ENCODE measurements around the gene TTC28. TPM values are rescaled to one million over a fixed set of nuclear protein-coding genes. Genes with fewer than 3 reads are reported as not detected.

Gene TTC28
- polyA plus RNA-seq, 5 donors: 27.1 to 42.4 (median 37.1) TPM

DNA sequence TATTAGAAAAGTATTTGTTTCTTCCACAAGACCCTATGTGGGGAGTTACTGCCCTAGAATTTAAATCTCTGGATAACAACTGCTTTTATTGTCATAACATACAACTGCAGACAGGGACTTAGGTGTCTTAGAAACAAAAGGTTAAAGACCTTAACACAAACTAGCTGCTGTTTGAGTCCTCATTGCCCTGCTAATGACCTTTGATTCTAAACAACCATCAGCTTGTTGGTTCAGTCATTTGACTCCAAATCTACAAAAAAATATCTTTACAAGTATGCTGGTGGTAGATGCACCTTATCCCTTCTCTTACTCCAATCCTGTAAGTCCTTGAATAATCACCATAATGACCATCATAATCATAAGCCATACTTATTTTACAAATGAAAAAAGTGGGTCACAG is 383.2 kb downstream of the TTC28 start:
- no peak for DNase-seq

DNA sequence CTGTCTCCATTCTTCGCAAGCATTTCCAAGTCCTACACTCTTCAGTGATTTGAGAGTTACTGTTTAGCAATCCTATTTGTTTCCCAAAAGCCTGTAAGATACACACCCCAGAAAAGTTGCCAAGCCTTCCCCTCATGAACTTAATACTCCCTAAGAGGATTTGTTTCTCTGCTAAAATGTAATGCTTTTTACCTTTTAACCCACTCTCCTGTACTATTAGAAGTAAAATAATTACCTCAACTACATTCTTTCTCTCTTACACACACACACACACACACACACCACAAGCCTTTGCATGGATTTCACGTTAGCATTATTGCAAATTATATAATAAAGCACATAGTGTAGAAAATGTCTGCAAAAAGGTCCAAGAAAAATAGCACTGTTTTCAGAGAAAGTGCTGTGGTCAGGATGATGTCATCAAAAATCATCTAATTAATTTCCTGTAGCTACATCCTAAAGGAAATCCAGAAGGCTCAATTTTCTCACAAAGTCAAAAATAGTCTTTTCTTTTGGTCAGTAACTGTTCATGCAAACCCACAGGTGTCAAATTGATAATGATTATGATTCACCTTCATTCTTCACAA is 396.5 kb downstream of the TTC28 start:
- DNase-seq: no peak

DNA sequence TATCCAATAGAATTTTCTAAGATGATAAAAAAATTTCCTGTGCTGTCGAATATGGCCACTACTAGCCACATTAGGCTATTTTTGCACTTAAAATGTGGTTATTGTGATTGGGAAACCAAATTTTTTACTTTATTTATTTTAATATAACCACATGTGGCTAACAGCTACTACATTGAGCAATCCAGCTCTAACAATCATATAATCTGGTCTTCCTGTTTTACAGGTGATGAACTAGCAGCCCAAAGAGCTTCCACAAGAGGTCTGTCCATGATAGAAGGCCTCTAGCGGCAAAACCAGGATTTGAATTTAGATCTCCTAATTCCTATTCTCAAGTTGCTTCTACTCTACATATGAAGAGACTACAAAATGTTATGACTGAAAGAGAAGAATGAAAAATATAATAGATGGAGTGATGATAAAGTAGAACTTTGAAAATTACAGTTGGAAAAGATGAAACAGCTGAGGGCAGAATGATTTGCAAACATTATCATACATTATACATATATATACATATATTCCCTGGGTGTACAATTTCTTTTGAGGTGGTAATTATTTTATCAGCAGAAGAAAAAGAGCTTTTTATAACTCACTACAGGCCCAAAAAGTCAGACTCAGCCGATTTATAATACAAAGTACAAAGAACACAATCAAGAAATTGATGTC is 397.1 kb downstream of the TTC28 start:
- DNase-seq: no peak

DNA sequence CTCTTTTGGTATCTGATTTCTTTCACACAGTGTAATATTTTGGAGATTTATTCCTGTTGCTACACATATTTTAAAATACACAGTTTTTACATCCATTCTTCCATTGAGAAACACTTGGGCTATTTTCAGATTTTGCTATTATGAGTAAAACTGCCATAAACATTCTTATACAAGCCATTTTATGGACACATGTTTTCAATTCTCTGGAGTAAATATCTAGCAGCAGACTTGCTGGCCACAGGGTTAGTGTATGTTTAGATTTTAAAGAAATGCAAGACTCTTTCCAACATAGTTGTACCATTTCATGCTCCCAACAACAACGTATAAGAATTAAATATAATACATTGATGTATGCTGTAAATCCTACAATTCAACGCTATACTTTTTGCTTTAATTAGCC is 399.8 kb downstream of the TTC28 start:
- no peak for DNase-seq

DNA sequence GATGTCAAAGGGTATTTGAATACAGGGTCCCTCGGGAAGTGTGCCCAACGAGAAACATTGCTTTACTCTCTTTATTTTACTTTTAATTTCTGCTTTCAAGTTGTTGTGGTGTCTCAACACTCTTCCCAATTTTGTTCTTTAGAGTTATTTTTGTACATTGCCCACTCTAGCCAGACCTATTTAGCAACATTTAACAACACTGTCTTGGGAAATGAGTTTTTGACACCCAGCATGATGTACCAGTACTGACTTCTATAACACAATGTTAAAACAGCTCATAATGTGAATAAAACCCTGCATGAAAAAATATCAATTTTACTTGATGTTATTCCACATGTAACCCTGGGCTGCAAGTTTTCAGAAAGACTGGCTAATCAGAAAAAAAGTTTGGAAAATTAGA is 410.4 kb downstream of the TTC28 start:
- no peak for DNase-seq

DNA sequence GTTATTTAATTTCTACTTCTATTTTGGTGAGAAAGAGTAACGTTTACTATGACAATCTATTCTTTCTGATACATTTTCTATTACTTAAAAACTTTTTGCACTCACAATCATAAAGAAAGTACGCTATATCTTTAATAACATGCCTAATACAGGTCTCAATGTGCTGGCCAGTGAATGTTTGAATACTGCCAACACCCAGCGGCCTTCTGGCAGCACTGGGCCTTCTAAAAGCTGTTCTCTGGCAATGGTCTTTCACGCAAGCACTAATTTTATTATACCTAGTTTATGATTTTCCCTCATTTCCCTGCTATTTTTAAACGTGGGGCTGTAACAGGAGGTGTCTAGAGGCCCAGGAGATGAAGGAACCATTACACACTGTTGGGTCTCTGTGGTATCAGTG is 410.8 kb downstream of the TTC28 start:
- DNase-seq: no peak

DNA sequence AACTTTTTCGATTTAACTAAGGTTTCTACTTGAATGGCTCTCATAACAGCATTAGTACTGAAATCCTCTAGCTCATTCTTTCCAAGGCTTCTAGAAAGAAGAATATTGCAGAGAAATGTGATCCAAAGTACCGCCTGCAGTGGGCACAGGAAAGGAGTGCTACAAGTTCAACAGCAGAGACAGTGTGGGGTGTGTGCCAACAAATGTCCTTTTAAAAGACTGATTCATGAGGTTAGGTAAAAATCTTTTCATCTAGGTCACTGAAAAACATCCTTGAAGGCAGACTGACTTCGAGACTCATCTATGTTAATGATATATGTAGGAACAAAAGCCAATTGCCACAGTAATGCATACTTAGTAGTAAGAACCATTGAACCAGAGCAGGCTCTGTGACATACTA is 411.5 kb downstream of the TTC28 start:
- no peak for DNase-seq

DNA sequence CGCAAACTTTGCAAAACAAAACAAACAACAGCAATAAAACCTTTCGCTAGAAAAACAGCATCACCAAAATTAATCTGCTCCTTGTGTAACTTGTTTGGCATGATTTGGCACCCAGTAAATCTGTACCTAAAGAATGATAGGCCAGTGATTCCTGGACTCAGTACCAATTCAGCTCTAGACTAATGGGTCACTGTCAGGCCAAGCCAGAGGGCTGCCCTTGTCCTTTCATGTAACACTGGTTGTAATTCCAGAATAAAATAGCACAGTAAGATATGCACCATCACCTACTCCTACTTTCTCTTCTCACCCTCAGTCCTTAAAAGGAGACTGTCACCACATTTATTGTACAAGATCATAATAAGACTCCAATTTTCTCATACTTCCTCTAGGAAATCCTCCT is 419.0 kb downstream of the TTC28 start:
- no peak for DNase-seq

DNA sequence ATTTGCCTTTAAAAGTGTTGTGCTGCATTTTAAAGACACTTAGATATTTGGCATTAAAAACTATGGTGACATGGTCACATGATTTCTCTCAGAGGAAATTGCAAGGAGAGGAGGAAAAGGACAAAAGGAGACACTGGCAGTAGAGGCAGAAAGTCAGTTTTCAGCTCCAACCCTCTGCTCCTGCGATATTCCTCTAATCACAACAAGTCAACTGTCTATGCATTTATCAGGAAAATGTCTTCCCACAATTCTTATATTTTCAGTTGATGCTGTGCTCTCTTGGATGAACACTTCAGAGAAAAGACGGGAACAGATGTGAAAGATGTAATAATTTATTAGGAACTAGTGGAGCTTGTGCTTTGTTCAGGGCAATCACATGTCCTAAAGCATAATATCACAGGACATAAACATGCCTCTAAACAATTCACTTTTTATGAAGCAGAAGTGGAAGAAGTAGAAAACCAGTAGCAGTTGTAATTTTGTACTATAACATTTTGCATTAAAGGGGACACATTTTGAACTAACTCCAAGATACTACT is 419.8 kb downstream of the TTC28 start:
- DNase-seq: no peak

DNA sequence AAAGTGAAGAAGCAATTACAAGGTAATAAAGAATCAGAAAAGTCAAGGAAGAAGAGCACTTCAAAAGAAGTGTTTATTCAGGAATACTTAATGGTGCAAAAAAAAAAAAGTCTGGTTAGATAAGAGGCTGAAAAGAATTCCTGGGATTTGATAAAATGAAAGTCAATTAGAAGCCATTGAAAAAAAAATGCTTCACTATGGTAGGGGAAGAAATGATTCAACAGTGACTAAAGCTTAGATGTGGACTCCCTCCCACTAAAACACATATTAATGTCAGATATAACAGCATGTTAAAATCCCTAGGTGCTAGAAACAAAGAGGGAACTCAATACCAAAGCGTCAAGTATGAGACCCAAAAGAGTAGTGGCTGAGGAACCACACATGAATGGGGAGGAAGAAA is 425.2 kb downstream of the TTC28 start:
- DNase-seq: no peak

DNA sequence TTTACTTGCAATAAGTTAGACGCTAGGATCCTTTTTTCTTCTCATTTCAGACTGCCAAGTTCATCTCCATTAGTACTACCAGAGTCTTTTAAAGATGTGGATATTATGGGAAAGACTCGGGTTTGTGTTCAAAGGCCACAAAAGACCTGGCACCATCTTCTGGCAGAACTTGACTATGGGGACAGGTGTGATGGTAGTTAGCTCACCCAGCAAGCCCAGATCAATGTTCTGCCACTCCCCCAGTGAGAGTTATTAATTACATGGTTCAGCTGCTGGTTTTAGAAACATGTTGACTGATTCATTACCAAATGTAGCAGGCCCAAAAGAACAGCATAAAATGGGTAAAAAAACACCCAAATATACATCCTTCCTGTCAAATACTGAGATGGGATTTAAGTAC is 427.1 kb downstream of the TTC28 start:
- DNase-seq: no peak

DNA sequence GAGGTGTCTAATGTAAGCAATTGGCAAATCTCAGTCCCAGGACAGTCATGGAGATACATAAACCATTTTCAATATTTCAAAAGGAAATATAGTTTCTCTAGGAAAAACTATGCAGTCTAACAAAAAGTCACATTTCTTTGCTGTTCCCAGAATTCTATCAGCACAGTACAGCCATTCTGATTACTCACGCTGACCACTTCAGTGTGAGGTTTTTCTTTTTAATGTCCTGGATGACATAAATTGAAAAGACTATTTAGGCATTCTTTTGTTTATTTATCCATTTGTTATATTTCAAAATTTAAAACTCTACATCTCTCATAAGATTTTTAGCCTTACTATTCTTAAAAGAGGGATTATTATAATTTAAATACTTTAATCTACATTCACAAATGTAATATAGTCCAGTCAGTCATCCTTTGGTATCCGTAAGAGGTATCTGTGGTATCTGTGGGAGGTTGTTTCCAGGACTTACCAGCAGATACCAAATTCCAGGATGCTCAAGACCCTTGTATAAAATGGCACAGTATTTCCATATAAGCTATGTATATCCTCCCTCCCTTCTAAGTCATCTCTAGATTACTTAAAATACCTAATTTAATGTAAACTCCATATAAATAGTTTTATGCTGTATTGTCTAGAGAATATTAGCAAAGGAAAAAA is 429.5 kb downstream of the TTC28 start:
- DNase-seq: no peak

DNA sequence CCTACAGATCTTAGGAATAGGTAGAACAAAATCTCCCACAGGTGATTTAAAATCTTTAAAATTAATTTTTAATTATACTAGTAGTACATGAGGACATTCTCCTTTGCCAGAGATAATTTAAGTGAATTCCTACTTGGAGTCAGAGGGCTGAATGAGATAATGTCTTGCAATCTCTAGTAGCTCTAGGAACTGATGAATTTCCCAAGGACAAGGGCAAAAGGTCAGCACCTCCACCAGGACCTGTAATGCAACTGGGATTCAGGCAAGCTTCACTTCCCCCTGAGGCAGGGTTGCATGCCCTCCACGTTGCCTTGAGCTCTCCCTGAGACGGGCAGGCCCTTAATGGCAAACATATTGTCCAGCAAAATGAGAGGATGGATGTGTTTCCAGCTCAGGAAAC is 430.2 kb downstream of the TTC28 start:
- no peak for DNase-seq

DNA sequence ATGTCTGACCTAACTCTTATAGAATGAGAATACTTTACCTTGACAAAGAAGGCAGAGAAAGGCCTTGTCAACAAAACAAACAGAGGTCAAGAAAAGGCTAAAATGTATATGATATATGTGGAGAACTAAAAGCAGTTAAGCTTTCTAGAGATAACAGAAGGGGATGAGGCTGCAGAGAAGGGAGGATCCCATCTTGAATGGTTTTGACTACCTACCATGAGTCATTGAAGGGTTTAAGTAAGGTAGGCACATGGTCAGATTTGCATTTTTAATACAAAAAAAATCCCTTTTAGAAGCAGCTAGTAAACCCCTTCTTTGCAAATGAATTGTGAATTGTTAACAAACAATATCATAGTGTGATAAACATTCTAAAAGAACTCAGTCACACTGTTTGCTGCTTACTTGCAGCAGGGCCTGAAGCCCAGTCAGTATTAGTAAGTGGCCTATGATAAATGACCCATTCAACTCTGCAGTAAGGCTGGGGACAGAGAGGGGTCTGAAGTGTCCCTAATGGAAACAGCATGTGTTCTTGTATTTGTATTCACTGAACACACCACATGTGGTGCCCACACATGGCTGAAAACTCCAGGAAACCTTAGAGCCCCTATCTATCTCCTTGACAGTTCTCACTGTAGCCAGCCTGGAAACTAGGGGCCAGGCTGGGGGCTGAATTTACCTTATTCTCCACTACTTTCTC is 431.8 kb downstream of the TTC28 start:
- DNase-seq: no peak

DNA sequence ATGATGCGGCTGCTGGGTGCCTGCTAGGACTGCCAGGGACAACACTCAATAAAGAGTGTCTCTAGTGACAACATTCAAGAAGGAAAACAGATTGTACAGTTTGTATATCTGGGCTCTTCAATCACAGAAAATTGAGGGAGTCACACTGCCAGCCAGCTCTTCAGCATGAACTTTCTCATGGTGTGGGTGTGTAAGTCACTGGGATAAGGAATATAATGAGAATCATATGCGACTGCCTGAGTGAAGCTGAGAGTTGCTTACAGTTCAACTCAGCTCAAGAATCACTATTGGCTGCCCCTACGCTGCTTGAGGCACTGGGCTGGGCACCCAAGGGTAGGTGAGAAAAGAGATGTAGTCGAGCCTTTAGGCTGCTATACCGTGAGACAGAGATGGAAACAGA is 432.5 kb downstream of the TTC28 start:
- no peak for DNase-seq

DNA sequence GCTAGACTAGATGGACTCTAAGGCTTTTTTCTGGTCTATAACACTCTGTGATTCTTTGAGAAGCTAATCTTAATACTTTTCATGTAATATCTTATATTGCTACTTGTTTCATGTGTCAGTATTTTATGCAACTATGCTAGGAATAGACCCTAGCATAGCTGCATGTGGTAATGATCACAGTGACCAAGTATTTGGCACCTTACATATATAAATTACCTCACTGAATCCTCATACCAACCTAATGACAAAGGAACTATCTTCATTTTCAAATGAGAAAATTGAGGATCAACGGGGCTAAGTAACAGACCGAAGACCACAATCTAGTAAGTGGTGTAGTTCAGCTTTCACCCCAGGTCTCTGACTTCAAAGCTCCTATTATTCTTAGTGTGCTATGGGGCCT is 433.2 kb downstream of the TTC28 start:
- no peak for DNase-seq

DNA sequence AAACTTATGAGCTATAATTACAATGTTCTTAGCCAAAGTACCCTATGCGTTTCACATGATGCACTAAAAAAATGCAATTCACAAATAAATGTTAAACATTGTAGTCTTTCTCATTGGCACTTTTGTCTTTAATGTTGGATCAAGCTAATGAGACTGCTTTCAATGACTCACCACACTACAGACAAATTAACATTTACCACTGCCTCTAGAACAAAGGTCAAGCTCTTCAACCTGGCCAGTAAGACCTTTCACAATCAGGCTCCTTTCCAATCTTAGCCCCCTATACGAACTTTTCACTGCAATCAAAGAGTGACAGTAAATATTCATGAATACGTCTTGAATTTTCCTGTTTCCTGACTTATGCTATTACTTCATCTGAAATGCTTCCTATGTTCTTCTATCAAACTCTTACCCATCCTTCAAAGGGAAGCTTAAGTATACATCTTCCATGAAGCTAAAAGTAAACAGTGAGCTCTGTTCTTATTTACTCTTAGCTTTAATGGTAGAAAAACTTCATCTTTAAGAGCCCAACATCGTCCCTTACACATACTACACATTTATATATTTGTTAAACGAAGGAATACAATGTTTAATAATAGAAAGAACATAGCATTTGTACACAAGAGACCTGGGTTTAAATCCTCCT is 433.9 kb downstream of the TTC28 start:
- DNase-seq: no peak

DNA sequence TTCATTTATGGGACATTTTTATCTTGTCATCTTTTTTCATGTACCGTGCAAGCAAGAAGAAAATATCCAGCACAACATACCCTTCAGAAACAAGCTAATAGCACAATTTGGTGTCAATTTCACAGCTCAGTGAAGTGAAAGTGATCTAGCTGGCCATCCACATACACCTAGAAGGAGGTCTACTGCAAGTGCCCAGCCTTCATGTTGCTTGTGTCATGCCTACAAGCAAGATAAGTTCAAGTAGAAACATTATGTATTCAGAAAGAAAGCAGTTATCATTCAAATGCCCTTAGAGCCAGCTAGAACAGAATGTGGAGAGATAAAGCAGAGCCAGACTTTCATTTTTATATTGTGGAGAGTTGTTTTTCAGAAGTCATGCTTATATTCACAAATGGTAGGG is 434.9 kb downstream of the TTC28 start:
- no peak for DNase-seq

DNA sequence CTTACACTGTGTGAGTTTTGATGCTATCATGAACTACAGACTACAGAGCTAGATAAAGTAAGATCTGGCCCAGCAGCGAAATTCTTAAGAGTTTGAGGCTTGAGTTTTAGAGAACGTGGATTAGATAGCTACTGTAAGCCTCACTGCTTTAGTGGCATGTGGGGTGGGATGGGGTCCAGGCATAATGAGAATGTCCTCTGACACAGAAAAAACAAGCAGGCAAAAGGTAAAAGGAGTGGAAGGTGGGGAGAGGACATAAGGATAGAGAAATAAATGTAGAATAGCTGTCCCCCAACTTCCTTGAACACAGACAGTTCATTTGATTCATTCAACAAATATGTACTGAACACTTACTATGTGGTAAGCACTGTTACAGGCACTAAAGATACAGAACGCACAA is 436.1 kb downstream of the TTC28 start:
- no peak for DNase-seq

DNA sequence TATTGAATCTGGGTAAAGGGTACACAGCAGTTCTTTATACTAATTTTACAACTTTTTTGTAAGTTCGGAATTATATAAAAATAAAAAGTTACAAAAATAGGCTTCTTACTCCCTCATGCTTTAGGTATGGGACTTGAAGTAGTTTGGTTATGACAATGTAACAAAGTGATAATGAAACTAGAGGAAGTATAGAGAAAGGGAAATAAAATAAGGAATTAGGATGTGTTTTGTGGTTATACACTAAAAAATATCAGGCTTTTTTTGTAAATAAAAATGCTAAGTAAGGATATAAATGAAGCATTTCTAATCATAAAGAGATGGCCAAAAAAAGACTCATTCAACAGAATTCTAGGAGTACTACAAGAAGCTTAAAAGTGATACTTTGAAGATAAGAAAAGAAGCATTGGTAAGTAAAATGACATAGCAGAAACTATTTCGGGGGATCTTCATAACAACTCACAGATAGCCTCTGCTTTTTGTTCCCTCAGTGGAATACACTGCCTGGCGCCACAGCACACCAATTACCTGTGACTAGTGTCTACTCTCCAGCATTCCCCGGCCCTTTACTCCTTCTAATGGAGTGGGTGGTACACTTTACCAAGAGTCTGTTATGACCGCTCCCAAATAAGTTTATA is 437.9 kb downstream of the TTC28 start:
- DNase-seq: no peak

DNA sequence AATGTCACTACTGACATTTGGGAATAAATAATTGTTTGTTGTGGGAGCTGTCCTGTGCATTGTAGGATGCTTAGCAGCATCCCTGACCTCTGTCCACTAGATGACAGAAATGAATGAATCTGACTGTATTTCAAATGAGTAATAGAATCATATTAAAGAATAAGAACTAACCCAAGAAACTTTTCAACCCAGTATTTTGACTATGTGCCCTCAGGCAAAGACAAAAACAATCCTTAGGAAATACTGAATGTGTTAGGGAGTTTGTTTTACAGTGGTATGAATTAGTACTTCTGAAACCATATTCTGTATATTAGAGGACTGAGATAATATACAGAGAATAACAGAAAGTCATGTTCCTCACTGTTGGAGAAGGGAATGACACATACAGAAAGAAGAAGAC is 439.7 kb downstream of the TTC28 start:
- DNase-seq: no peak

DNA sequence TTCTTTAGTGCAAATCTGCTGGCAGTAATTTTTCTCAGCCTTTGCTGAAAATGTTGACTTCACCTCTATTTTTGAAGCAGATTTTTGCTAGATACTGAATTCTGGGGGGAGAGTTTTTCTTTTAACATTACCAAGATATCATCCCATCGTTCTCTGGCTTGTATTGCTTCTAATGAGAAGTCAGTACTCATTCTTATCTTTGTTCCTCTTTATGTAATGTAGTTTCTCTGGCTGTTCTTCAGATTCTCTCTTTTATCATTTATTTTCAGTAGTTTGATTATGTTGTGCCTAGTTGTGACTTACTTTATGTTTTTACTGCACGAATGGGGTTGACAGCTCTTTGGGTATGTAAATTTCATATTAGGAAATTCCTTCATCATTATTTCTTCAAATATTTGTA is 441.9 kb downstream of the TTC28 start:
- no peak for DNase-seq

All from right lung (tissue), 5 donors.